ENCODE measurements around the gene MTIF2.
"Not testable (repeated sequence)": the region's sequence is repeated elsewhere in the genome, so short reads cannot be mapped to it uniquely, and the experiment has no call there.

MTIF2 gene

DNA sequence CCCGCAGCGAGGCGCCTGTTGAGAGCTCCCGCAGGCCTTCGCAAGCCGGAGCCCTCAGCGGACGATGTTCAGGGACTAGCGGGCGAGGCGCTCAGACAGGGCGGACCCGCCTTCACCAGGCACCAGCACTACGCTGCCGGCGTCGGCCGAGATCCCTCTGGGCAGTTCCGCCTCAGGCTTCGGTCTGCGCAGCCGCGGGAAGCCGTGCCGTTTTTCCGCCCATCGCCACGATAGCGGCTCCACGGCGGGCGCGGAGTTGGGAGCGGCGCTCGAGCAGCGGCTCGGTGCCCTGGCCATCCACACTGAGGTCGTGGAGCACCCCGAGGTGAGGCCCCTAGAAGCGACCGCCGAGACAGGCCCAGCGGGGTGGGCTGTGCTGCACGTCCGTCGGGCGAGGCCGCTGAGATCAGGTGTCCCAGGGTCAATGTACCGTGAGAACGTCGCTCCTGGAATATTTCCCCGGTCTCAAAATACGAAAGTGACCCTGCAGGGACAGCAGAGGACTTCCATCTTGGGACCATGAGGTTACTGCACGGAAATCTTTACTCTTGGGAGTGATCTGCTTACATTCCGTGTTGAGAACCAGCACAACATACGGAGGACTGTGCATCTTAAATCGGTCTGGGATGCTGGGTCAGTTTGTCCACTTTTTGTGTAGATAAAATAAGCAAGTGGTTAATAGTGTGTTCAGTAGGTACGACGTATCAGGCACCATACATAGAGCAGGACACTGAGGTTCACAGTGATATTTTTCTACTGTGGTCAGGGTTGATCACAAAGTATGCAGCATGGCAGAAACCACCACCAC, 13.3 kb upstream of the MTIF2 start:
- Histone ChIP-seq H3K79me2 (ENCODE audit: insufficient read depth, low read depth) (peaks cover 7% of the 10 kb centered on the region; the same call in 1 of the 2 replicates), H3K4me3 (IDR thresholded peaks at IDR 0.05; ENCODE audit: insufficient read depth, low read depth, low read length) (peak overlapping the region; percentile 90), H2AFZ (ENCODE audit: low read depth) (peak overlapping the region; percentile 98), H3K4me1 (ENCODE audit: low read depth, poor library complexity, severe bottlenecking) (peaks cover 12% of the 10 kb centered on the region), H3K4me2 (peak overlapping the region; percentile 78), H3K27me3 (ENCODE audit: insufficient read depth, low read depth) (no peaks in the 10 kb centered on the region), H3K27ac (peak overlapping the region; percentile 23), H3K36me3 (ENCODE audit: insufficient read depth) (no peaks in the 10 kb centered on the region), H4K20me1 (ENCODE audit: insufficient read depth) (no peaks in the 10 kb centered on the region), H3K9ac (peak overlapping the region; percentile 78)
- TF ChIP-seq, protein P1, sequence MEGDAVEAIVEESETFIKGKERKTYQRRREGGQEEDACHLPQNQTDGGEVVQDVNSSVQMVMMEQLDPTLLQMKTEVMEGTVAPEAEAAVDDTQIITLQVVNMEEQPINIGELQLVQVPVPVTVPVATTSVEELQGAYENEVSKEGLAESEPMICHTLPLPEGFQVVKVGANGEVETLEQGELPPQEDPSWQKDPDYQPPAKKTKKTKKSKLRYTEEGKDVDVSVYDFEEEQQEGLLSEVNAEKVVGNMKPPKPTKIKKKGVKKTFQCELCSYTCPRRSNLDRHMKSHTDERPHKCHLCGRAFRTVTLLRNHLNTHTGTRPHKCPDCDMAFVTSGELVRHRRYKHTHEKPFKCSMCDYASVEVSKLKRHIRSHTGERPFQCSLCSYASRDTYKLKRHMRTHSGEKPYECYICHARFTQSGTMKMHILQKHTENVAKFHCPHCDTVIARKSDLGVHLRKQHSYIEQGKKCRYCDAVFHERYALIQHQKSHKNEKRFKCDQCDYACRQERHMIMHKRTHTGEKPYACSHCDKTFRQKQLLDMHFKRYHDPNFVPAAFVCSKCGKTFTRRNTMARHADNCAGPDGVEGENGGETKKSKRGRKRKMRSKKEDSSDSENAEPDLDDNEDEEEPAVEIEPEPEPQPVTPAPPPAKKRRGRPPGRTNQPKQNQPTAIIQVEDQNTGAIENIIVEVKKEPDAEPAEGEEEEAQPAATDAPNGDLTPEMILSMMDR (conservative IDR thresholded peaks at IDR 0.05; ENCODE audit: low read depth, low read length): no peak

DNA sequence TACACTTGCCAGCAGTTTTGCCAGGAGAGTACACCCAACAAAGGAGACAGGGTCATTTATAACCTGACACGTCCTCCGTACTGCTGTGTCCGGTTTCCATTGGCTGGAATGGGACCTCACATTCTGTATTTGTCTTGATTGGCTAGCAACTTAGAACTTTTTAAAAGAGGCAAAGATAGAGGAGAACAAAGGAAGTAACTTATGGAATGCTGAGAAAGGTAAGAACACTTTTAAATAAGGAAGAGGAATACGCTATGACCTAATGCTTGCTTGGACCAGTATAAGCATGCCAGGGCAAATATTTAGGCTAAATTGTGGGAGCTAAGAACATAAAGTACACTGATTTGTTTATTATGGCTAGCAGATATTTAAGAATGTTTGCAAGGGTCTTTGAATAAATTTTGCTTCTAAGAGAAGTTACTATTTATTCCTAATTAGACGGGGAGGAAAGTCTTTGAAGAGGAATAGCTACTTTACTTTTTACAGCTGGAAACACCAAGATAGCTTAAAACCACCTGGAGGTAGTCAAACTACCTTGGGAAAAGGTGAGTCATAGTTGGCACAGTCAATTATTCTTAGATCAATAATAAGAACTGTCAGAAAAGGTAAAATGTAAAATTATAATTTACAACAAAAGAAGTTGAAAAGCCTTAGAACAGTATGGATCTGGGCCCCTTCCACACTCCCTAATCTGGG, 12.0 kb upstream of the MTIF2 start:
- H3K4me1 ChIP-seq (ENCODE audit: low read depth, poor library complexity, severe bottlenecking): peaks cover 12% of the 10 kb centered on the region
- H2AFZ ChIP-seq (ENCODE audit: low read depth): peak overlapping the region; percentile 98; the same call in 1 of the 2 replicates
- H3K27ac ChIP-seq; H3K4me3 ChIP-seq (IDR thresholded peaks at IDR 0.05; ENCODE audit: insufficient read depth, low read depth, low read length); H3K79me2 ChIP-seq (ENCODE audit: insufficient read depth, low read depth); H3K36me3 ChIP-seq (ENCODE audit: insufficient read depth); H3K27me3 ChIP-seq (ENCODE audit: insufficient read depth, low read depth); H4K20me1 ChIP-seq (ENCODE audit: insufficient read depth); H3K9ac ChIP-seq: not testable (repeated sequence)
- peak overlapping the region; percentile 78; the same call in 1 of the 2 replicates for H3K4me2 ChIP-seq

- not testable (repeated sequence) for H3K27me3 ChIP-seq (ENCODE audit: insufficient read depth, low read depth); H3K4me3 ChIP-seq (IDR thresholded peaks at IDR 0.05; ENCODE audit: insufficient read depth, low read depth, low read length); H3K9ac ChIP-seq; H3K4me2 ChIP-seq; H2AFZ ChIP-seq (ENCODE audit: low read depth); H4K20me1 ChIP-seq (ENCODE audit: insufficient read depth); H3K79me2 ChIP-seq (ENCODE audit: insufficient read depth, low read depth); H3K36me3 ChIP-seq (ENCODE audit: insufficient read depth); H3K27ac ChIP-seq
- H3K4me1 ChIP-seq (ENCODE audit: low read depth, poor library complexity, severe bottlenecking): peaks cover 12% of the 10 kb centered on the region
Measured at GRCh38 chr2:55279859-55280424, 10.9 kb upstream of the MTIF2 start.

GRCh38 chr2:55279214-55279835, 10.3 kb upstream of the MTIF2 start:
- H3K9ac ChIP-seq; H3K36me3 ChIP-seq (ENCODE audit: insufficient read depth); H3K79me2 ChIP-seq (ENCODE audit: insufficient read depth, low read depth); H3K27me3 ChIP-seq (ENCODE audit: insufficient read depth, low read depth); H2AFZ ChIP-seq (ENCODE audit: low read depth); H4K20me1 ChIP-seq (ENCODE audit: insufficient read depth); H3K4me3 ChIP-seq (IDR thresholded peaks at IDR 0.05; ENCODE audit: insufficient read depth, low read depth, low read length); H3K27ac ChIP-seq; H3K4me2 ChIP-seq: not testable (repeated sequence)
- H3K4me1 ChIP-seq (ENCODE audit: low read depth, poor library complexity, severe bottlenecking): peaks cover 12% of the 10 kb centered on the region

GRCh38 chr2:55277310-55277709, 8.3 kb upstream of the MTIF2 start:
- TF ChIP-seq, protein P1 (conservative IDR thresholded peaks at IDR 0.05; ENCODE audit: low read depth, low read length): no peak
- no peaks in the 10 kb centered on the region for H4K20me1 ChIP-seq (ENCODE audit: insufficient read depth)
- H3K9ac ChIP-seq: no peak overlapping the region
- H3K79me2 ChIP-seq (ENCODE audit: insufficient read depth, low read depth): no peaks in the 10 kb centered on the region
- no peaks in the 10 kb centered on the region for H3K36me3 ChIP-seq (ENCODE audit: insufficient read depth)
- no peaks in the 10 kb centered on the region for H3K4me1 ChIP-seq (ENCODE audit: low read depth, poor library complexity, severe bottlenecking)
- H2AFZ ChIP-seq (ENCODE audit: low read depth): no peak overlapping the region
- H3K4me3 ChIP-seq (IDR thresholded peaks at IDR 0.05; ENCODE audit: insufficient read depth, low read depth, low read length): no peak overlapping the region
- H3K27me3 ChIP-seq (ENCODE audit: insufficient read depth, low read depth): no peaks in the 10 kb centered on the region
- no peak overlapping the region for H3K27ac ChIP-seq
- H3K4me2 ChIP-seq: no peak overlapping the region

GRCh38 chr2:55274346-55274745, 5.3 kb upstream of the MTIF2 start:
- not testable (repeated sequence) for H3K4me3 ChIP-seq (IDR thresholded peaks at IDR 0.05; ENCODE audit: insufficient read depth, low read depth, low read length); H3K27me3 ChIP-seq (ENCODE audit: insufficient read depth, low read depth); H3K4me2 ChIP-seq; H2AFZ ChIP-seq (ENCODE audit: low read depth); H4K20me1 ChIP-seq (ENCODE audit: insufficient read depth); H3K4me1 ChIP-seq (ENCODE audit: low read depth, poor library complexity, severe bottlenecking); H3K27ac ChIP-seq; H3K79me2 ChIP-seq (ENCODE audit: insufficient read depth, low read depth); H3K9ac ChIP-seq; H3K36me3 ChIP-seq (ENCODE audit: insufficient read depth)
